Measurements from ENCODE around the gene GBP2. TPM values are rescaled to one million over a fixed set of nuclear protein-coding genes. Genes with fewer than 3 reads are reported as not detected.

GBP2 gene
- total and polyA plus RNA-seq, 4 donors, result 7.4 to 18.2 (median 14.1) TPM

- Histone ChIP-seq H3K27me3 (ENCODE audit: control insufficient read depth in 4 of 4, insufficient read depth in 4 of 4, low read length in 3 of 4) (no peaks in the 10 kb centered on the region), H3K4me3 (ENCODE audit: low read depth in 1 of 3, low read length in 3 of 3) (peak overlapping the region in 2 of 3 donors; percentile 33 to 39), H3K4me1 (ENCODE audit: control insufficient read depth in 4 of 4, insufficient read depth in 4 of 4, low read length in 3 of 4) (peaks cover 2 to 36% (median 12%) of the 10 kb centered on the region in 4 donors), H3K9me3 (ENCODE audit: control insufficient read depth in 4 of 4, low read length in 3 of 4) (no peaks in the 10 kb centered on the region), H3K9ac (ENCODE audit: low read depth in 1 of 2, low read length in 2 of 2) (peak overlapping the region; percentile 78 to 90), H3K27ac (ENCODE audit: low read depth in 1 of 2, low read length in 2 of 2) (peak overlapping the region; percentile 68 to 73), H3K36me3 (ENCODE audit: control insufficient read depth in 4 of 4, insufficient read depth in 3 of 4, low read depth in 1 of 4, low read length in 3 of 4) (no peaks in the 10 kb centered on the region)
- peak; percentile 13 to 30 for TF ChIP-seq RAD21 (IDR thresholded peaks at IDR 0.05)
- no peak for TF ChIP-seq CTCF (IDR thresholded peaks at IDR 0.05; ENCODE audit: low read depth, low read length, missing input control)
- peak; percentile 45 for TF ChIP-seq YY1 (IDR thresholded peaks at IDR 0.05)
- no peak for DNase-seq (ENCODE audit: low spot score)
- whole genome bisulfite sequencing, result 35% methylated on average over 2 of the region's 2 CpGs
Measured at GRCh38 chr1:89069951-89070350, 56.0 kb downstream of the GBP2 start.

DNA sequence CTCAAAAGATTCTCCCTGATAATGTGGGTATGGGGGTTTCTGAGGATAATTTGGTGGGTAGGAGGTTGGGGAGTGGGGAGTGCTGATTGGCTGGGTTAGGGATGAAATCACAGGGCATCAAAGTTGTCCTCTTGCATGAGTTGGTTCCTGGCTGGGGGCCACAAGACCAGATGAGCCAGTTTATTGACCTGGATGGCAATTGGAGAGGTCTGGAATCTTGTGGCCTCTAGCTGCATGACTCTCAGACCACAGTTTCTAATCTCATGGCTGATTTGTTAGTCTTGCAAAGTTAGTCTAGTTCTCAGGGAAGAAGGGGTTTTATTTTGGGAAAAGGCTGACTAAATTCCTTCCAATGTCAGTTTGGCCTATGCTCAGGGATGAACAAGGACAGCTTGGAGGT, 57.6 kb downstream of the GBP2 start:
- TF ChIP-seq FOXA1 (IDR thresholded peaks at IDR 0.05) (no peak), NR2F2 (IDR thresholded peaks at IDR 0.05) (no peak), EGR1 (IDR thresholded peaks at IDR 0.05; ENCODE audit: low read depth in 2 of 2) (no peak), HNF4A (conservative IDR thresholded peaks at IDR 0.05) (peak; percentile 56 to 71), ATF3 (IDR thresholded peaks at IDR 0.05) (peak; percentile 51), TAF1 (conservative IDR thresholded peaks at IDR 0.05) (no peak), HNF4G (IDR thresholded peaks at IDR 0.05) (no peak), CTCF (IDR thresholded peaks at IDR 0.05; ENCODE audit: low read depth, low read length, missing input control) (no peak), GABPA (IDR thresholded peaks at IDR 0.05 in 1 of 2, conservative IDR thresholded peaks at IDR 0.05 in 1 of 2) (no peak), ZBTB33 (IDR thresholded peaks at IDR 0.05) (no peak), RXRA (IDR thresholded peaks at IDR 0.05) (peak; percentile 74 to 83), RAD21 (IDR thresholded peaks at IDR 0.05) (peak in 1 of 2 donors; percentile 9), JUND (IDR thresholded peaks at IDR 0.05) (peak in 1 of 2 donors; percentile 35), SP1 (IDR thresholded peaks at IDR 0.05) (peak; percentile 69), MAX (IDR thresholded peaks at IDR 0.05) (no peak), YY1 (IDR thresholded peaks at IDR 0.05) (no peak), FOXA2 (IDR thresholded peaks at IDR 0.05) (no peak)
- TF ChIP-seq, protein P1, sequence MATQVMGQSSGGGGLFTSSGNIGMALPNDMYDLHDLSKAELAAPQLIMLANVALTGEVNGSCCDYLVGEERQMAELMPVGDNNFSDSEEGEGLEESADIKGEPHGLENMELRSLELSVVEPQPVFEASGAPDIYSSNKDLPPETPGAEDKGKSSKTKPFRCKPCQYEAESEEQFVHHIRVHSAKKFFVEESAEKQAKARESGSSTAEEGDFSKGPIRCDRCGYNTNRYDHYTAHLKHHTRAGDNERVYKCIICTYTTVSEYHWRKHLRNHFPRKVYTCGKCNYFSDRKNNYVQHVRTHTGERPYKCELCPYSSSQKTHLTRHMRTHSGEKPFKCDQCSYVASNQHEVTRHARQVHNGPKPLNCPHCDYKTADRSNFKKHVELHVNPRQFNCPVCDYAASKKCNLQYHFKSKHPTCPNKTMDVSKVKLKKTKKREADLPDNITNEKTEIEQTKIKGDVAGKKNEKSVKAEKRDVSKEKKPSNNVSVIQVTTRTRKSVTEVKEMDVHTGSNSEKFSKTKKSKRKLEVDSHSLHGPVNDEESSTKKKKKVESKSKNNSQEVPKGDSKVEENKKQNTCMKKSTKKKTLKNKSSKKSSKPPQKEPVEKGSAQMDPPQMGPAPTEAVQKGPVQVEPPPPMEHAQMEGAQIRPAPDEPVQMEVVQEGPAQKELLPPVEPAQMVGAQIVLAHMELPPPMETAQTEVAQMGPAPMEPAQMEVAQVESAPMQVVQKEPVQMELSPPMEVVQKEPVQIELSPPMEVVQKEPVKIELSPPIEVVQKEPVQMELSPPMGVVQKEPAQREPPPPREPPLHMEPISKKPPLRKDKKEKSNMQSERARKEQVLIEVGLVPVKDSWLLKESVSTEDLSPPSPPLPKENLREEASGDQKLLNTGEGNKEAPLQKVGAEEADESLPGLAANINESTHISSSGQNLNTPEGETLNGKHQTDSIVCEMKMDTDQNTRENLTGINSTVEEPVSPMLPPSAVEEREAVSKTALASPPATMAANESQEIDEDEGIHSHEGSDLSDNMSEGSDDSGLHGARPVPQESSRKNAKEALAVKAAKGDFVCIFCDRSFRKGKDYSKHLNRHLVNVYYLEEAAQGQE (IDR thresholded peaks at IDR 0.05), result peak; percentile 59
- DNase-seq (ENCODE audit: low spot score), result no peak

More for the DNA sequence above, 57.6 kb downstream of the GBP2 start:
- Histone ChIP-seq H3K36me3 (ENCODE audit: control insufficient read depth in 4 of 4, insufficient read depth in 3 of 4, low read depth in 1 of 4, low read length in 3 of 4) (no peaks in the 10 kb centered on the region), H3K4me1 (ENCODE audit: control insufficient read depth in 4 of 4, insufficient read depth in 4 of 4, low read length in 3 of 4) (peaks cover 2 to 40% (median 13%) of the 10 kb centered on the region in 4 donors), H3K9ac (ENCODE audit: low read depth in 1 of 2, low read length in 2 of 2) (no peak overlapping the region), H3K4me3 (ENCODE audit: low read depth in 1 of 3, low read length in 3 of 3) (no peak overlapping the region), H3K9me3 (ENCODE audit: control insufficient read depth in 4 of 4, low read length in 3 of 4) (no peaks in the 10 kb centered on the region), H3K27me3 (ENCODE audit: control insufficient read depth in 4 of 4, insufficient read depth in 4 of 4, low read length in 3 of 4) (no peaks in the 10 kb centered on the region), H3K27ac (ENCODE audit: low read depth in 1 of 2, low read length in 2 of 2) (peak overlapping the region; percentile 61 to 62)

Data from liver (tissue), 9 donors.